Ascending aorta (tissue), 2 donors: Measurements from ENCODE around the gene TMEM269. TPM values are rescaled to one million over a fixed set of nuclear protein-coding genes. Genes with fewer than 3 reads are reported as not detected.

ENCODE experiments used
- DNase-seq, 2 donors: peaks; one replicate each; pipeline ENCODE4 v3.0.0-alpha.2; 2019; ENCODE audit warnings: low spot score in 2 of 2
- H3K27ac ChIP-seq, 2 donors: fragments of 200-600 bp; sonication (generic); one replicate each; pipeline ENCODE4 v1.5.1; 2016 to 2017; ENCODE audit warnings: mild to moderate bottlenecking in 1 of 2
- H3K27me3 ChIP-seq: fragments of 200-600 bp; sonication (generic); one replicate; pipeline ENCODE4 v1.5.1; 2017
- H3K36me3 ChIP-seq, 2 donors: fragments of 200-600 bp; sonication (generic); one replicate each; pipeline ENCODE4 v1.5.1; 2016
- H3K4me1 ChIP-seq, 2 donors: fragments of 200-600 bp; sonication (generic); one replicate each; pipeline ENCODE4 v1.5.1; 2016 to 2017; ENCODE audit warnings: mild to moderate bottlenecking in 1 of 2
- H3K4me3 ChIP-seq, 2 donors: fragments of 200-600 bp; sonication (generic); one replicate each; pipeline ENCODE4 v1.5.1; 2016 to 2017; ENCODE audit warnings: mild to moderate bottlenecking in 1 of 2
- H3K9me3 ChIP-seq, 2 donors: fragments of 200-600 bp; sonication (generic); one replicate each; pipeline ENCODE4 v1.5.1; 2016
- intact Hi-C: fragments of 100-400 bp; cut with DNase I; formaldehyde crosslinking; loops from one replicate; pipeline ENCODE4 v1.15.1; 2023
- total RNA-seq: library from RNA; depleted of rRNA; stranded (reverse); fragments of >200 nt; gene quantifications from one replicate; pipeline ENCODE4 v1.1.0, GENCODE V29; 2016
- TF ChIP-seq, protein P1 (sequence below), 3 experiments: fragments of 200-600 bp in 2 of 3; fragments of 450-650 bp in 1 of 3; sonication (generic) in 2 of 3; IDR thresholded peaks; one replicate each; pipeline ENCODE4 v1.5.1; 2016 to 2019; ENCODE audit warnings: antibody characterized with exemption in 3 of 3, mild to moderate bottlenecking in 1 of 3, moderate library complexity in 1 of 3

The TMEM269 gene
- total RNA-seq, 1 donor from 2014 or later, result not detected

DNA sequence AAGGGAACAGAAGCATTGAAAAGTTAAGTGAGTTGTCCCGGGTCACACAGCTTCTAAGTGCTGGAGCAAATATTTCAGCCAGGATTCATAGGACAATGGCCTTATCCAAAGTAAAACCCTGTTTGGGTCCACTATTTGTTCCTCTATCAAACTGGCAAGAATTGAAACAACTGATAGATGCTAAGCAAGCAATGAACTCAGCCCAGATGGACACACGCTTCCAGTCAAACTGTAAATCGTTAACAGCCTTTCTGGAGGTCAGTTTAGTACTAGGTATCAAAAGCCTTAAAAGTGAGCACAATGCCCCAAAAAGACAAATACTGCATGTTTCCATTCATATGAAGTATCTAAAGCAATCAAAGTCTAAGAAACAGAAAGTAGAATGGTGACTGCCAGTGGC, 33.2 kb downstream of the TMEM269 start:
- Histone ChIP-seq H3K4me3 (peak overlapping the region in 1 of 2 donors; percentile 88), H3K4me1 (peaks cover 4 to 9% of the 10 kb centered on the region in 2 donors), H3K27me3 (no peaks in the 10 kb centered on the region), H3K9me3 (no peaks in the 10 kb centered on the region), H3K36me3 (no peaks in the 10 kb centered on the region), H3K27ac (no peak overlapping the region)
- intact Hi-C loops, result loop anchor here (1.0 kb wide), 2 partner anchors 28 to 51 kb away; partner anchors contain the start of genes C1orf50, P3H1 and ZNF691
- TF ChIP-seq, protein P1, sequence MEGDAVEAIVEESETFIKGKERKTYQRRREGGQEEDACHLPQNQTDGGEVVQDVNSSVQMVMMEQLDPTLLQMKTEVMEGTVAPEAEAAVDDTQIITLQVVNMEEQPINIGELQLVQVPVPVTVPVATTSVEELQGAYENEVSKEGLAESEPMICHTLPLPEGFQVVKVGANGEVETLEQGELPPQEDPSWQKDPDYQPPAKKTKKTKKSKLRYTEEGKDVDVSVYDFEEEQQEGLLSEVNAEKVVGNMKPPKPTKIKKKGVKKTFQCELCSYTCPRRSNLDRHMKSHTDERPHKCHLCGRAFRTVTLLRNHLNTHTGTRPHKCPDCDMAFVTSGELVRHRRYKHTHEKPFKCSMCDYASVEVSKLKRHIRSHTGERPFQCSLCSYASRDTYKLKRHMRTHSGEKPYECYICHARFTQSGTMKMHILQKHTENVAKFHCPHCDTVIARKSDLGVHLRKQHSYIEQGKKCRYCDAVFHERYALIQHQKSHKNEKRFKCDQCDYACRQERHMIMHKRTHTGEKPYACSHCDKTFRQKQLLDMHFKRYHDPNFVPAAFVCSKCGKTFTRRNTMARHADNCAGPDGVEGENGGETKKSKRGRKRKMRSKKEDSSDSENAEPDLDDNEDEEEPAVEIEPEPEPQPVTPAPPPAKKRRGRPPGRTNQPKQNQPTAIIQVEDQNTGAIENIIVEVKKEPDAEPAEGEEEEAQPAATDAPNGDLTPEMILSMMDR (IDR thresholded peaks at IDR 0.05), result no peak
- no peak for DNase-seq

DNA sequence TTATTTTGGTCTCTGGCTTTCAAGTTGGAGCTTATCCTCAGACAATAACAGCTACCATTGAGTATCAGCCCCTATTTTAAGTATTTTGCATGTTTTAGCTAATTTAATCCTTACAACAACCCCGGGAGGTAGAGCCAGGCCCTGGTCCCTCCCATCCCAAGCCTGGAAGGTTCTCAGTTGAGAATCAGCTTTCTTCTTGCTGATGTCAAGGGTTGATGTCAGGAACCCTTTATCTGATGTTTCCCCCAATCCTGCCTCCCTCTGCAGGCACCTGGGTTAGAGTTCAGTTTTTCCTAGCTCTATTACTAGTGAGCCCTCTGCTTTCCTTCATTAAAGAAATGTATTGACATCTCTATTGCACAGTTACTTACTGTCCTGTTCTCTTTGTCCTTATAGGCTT, 36.0 kb downstream of the TMEM269 start:
- Histone ChIP-seq H3K9me3 (no peaks in the 10 kb centered on the region), H3K36me3 (no peaks in the 10 kb centered on the region), H3K4me1 (peaks cover 4 to 8% of the 10 kb centered on the region in 2 donors), H3K4me3 (no peak overlapping the region), H3K27ac (no peak overlapping the region), H3K27me3 (no peaks in the 10 kb centered on the region)
- TF ChIP-seq, protein P1 (IDR thresholded peaks at IDR 0.05), result no peak
- DNase-seq, result no peak
- intact Hi-C loops, result no loop called here

DNA sequence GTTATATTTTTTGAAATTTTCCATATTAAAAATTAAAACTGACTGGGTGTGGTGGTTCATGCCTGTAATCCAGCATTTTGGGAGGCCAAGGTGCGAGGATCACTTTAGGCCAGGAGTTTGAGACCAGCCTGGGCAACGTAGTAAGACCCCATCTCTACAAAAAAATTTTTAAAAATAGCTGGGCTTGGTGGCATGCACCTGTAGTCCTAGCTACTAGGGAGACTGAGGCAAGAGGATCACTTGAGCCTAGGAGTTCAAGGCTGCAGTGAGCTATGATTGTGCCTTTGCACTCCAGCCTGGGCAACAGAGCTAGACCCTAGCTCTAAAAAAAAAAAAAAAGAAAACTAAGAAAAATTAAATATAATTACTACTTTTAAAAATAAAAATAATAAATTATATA, 36.9 kb downstream of the TMEM269 start:
- no peaks in the 10 kb centered on the region for H3K27me3 ChIP-seq
- H3K4me1 ChIP-seq, result peaks cover 0 to 4% of the 10 kb centered on the region in 2 donors
- H3K9me3 ChIP-seq, result no peaks in the 10 kb centered on the region
- H3K27ac ChIP-seq, result no peak overlapping the region
- H3K4me3 ChIP-seq, result no peak overlapping the region
- intact Hi-C loops, result no loop called here
- no peaks in the 10 kb centered on the region for H3K36me3 ChIP-seq
- DNase-seq, result no peak
- TF ChIP-seq, protein P1 (IDR thresholded peaks at IDR 0.05), result no peak

DNA sequence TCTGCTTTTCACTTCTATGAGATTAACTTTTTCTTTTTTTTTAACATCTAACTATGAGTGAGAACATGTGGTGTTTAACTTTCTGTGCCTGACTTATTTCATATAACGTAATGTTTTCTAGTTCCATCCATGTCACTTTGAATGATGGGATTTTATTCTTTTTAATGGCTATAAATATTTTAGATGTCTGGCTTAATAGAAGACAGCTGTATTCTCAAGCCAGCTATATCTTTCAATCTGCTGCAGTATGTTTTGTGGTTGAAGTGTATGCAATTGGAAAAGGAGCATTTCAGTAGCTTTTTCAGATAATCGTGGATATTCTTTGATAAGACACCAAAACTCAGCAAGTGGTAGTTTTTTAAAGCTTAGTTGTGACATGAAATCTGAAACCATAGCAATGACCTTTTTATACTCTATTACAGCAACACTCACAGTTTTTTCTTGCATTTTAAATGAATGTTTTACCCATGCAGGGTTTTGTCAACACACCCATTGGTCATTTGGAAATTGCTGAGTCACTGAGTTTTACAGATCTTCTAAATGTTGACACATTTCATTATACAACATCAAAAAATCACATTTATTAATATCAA, 38.1 kb downstream of the TMEM269 start:
- Histone ChIP-seq H3K27me3 (no peaks in the 10 kb centered on the region), H3K27ac (no peak overlapping the region), H3K4me3 (no peak overlapping the region), H3K36me3 (no peaks in the 10 kb centered on the region), H3K9me3 (no peaks in the 10 kb centered on the region), H3K4me1 (peaks cover 0 to 2% of the 10 kb centered on the region in 2 donors)
- DNase-seq, result no peak
- TF ChIP-seq, protein P1 (IDR thresholded peaks at IDR 0.05), result no peak
- intact Hi-C loops, result no loop called here

DNA sequence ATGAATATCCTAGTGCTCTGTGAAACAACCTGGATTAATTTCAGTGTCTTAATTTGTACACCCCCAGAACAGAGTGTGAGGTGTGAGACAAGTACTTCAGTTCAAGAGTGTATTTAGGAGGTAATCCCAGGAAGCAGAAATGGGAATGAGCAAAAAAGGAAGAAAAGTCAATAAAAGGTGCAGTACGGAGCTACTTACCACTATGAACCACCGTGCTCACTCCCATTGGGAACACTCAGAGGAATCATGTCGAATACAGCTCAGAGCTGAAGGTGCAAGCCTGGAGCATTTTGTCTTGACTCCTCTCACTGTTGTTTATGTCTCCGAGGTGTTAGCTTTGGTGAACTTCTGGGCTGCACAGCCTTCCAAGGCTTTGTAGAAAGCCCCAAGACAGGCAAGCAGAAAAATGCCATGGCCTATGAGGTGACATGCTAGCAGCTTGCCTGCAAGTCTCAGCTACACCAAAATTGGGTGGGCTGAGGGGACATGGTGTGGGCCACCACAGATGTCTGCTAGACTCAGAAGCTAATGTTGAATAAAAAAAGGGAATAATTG, 39.8 kb downstream of the TMEM269 start:
- H3K27me3 ChIP-seq, result no peaks in the 10 kb centered on the region
- no peak overlapping the region for H3K4me3 ChIP-seq
- intact Hi-C loops, result no loop called here
- H3K4me1 ChIP-seq, result no peaks in the 10 kb centered on the region
- H3K36me3 ChIP-seq, result no peaks in the 10 kb centered on the region
- H3K27ac ChIP-seq, result no peak overlapping the region
- no peak for DNase-seq
- TF ChIP-seq, protein P1 (IDR thresholded peaks at IDR 0.05), result no peak
- no peaks in the 10 kb centered on the region for H3K9me3 ChIP-seq
